Tibial nerve (tissue), 4 donors: ENCODE results near the gene PPP2R1B. TPM values are rescaled to one million over a fixed set of nuclear protein-coding genes. Genes with fewer than 3 reads are reported as not detected.
"Not testable (repeated sequence)": the region's sequence is repeated elsewhere in the genome, so short reads cannot be mapped to it uniquely, and the experiment has no call there.

ENCODE experiments used
- DNase-seq, 2 donors: peaks; one replicate each; pipeline ENCODE4 v3.0.0-alpha.2; 2019; ENCODE audit warnings: low spot score in 2 of 2
- H3K27ac ChIP-seq, 4 donors: fragments of 200-600 bp; sonication (generic) in 3 of 4; one replicate each; pipeline ENCODE4 v1.5.1; 2017 to 2019; ENCODE audit warnings: mild to moderate bottlenecking in 1 of 4
- H3K27me3 ChIP-seq, 2 donors: fragments of 200-600 bp; sonication (generic) in 1 of 2; one replicate each; pipeline versions ENCODE4 v1.5.1 to v1.6.0; 2017 to 2019
- H3K36me3 ChIP-seq, 3 donors: fragments of 200-600 bp; sonication (generic); one replicate each; pipeline ENCODE4 v1.5.1; 2018 to 2019
- H3K4me1 ChIP-seq, 4 donors: fragments of 200-600 bp; sonication (generic) in 3 of 4; one replicate each; pipeline ENCODE4 v1.5.1; 2017 to 2019
- H3K4me3 ChIP-seq, 4 donors: fragments of 200-600 bp; sonication (generic) in 3 of 4; one replicate each; pipeline ENCODE4 v1.5.1; 2017 to 2019; ENCODE audit warnings: mild to moderate bottlenecking in 1 of 4, moderate library complexity in 1 of 4
- H3K9me3 ChIP-seq, 4 donors: fragments of 200-600 bp; sonication (generic) in 3 of 4; one replicate each; pipeline ENCODE4 v1.5.1; 2017 to 2019
- EP300 ChIP-seq, 2 donors: sonication (generic); formaldehyde crosslinking; IDR thresholded peaks; one replicate each; pipeline ENCODE4 v1.6.1; 2017; ENCODE audit warnings: antibody characterized with exemption in 2 of 2, mild to moderate bottlenecking in 1 of 2
- POLR2A ChIP-seq, 2 donors: fragments of 450-650 bp; IDR thresholded peaks; one replicate each; pipeline ENCODE4 v1.6.1; 2017; ENCODE audit warnings: antibody characterized with exemption in 2 of 2, mild to moderate bottlenecking in 2 of 2, moderate library complexity in 2 of 2
- WGBS, 2 donors: methylation state at CpG; one replicate each; pipeline ENCODE4 v1.1.5; 2018; 5-methylcytosine and 5-hydroxymethylcytosine counted together
- total RNA-seq, 4 donors: library from RNA; depleted of rRNA; stranded (reverse); fragments of >200 nt; gene quantifications; one replicate each; pipeline ENCODE4 v1.1.0, GENCODE V29; 2016
- TF ChIP-seq, protein P1 (sequence below), 5 experiments: fragments of 200-600 bp in 3 of 5; fragments of 450-650 bp in 2 of 5; sonication (generic) in 3 of 5; IDR thresholded peaks; one replicate each; pipeline ENCODE4 v1.5.1; 2016 to 2019; ENCODE audit warnings: antibody characterized with exemption in 5 of 5, mild to moderate bottlenecking in 3 of 5, moderate library complexity in 2 of 5

PPP2R1B gene
- total RNA-seq, 4 donors from 2014 or later, result 20.8 to 41.4 (median 25.1) TPM

DNA sequence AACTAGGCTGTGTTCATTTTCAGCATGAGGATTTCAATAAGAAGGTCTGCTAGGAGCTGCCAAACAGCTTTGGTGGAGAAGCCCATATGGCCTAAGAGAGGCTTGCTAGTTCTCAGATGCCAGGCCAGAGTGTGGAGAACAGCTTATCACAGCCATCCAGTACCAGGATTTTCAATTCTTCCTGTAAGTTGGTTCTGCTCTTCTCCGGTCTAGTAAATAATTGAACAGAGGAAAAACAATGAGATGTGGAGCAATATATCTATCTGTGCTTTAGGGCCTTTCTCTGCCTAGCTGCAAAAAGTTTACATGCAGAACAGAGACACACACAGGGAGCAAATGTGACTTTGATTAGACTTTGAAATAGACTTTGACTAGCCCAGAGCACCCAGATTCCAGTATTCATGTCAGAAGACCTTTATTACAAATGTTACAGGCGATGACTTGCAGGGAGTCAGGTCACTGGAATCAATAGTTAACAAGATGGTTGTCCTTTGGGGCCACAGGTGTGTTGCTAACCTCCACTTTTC, 19.8 kb upstream of the PPP2R1B start:
- no peak overlapping the region for H3K27ac ChIP-seq
- 90 to 92% methylated on average over 2 of the region's 2 CpGs for WGBS, 2 donors
- H3K4me3 ChIP-seq, result no peak overlapping the region
- peaks cover 0 to 38% (median 11%) of the 10 kb centered on the region in 3 donors for H3K36me3 ChIP-seq
- no peak for TF ChIP-seq EP300 (IDR thresholded peaks at IDR 0.05)
- TF ChIP-seq POLR2A (IDR thresholded peaks at IDR 0.05), result no peak
- TF ChIP-seq, protein P1, sequence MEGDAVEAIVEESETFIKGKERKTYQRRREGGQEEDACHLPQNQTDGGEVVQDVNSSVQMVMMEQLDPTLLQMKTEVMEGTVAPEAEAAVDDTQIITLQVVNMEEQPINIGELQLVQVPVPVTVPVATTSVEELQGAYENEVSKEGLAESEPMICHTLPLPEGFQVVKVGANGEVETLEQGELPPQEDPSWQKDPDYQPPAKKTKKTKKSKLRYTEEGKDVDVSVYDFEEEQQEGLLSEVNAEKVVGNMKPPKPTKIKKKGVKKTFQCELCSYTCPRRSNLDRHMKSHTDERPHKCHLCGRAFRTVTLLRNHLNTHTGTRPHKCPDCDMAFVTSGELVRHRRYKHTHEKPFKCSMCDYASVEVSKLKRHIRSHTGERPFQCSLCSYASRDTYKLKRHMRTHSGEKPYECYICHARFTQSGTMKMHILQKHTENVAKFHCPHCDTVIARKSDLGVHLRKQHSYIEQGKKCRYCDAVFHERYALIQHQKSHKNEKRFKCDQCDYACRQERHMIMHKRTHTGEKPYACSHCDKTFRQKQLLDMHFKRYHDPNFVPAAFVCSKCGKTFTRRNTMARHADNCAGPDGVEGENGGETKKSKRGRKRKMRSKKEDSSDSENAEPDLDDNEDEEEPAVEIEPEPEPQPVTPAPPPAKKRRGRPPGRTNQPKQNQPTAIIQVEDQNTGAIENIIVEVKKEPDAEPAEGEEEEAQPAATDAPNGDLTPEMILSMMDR (IDR thresholded peaks at IDR 0.05), result no peak
- no peak for DNase-seq
- H3K27me3 ChIP-seq, result no peaks in the 10 kb centered on the region
- no peaks in the 10 kb centered on the region for H3K9me3 ChIP-seq
- no peaks in the 10 kb centered on the region for H3K4me1 ChIP-seq

GRCh38 chr11:111785076-111785475, 18.9 kb upstream of the PPP2R1B start:
- H3K9me3 ChIP-seq, result no peaks in the 10 kb centered on the region
- H3K27ac ChIP-seq, result no peak overlapping the region
- no peak overlapping the region for H3K4me3 ChIP-seq
- no peaks in the 10 kb centered on the region for H3K27me3 ChIP-seq
- no peak for TF ChIP-seq EP300 (IDR thresholded peaks at IDR 0.05)
- TF ChIP-seq, protein P1 (IDR thresholded peaks at IDR 0.05), result no peak
- no peak for DNase-seq
- 86 to 94% methylated on average over 2 of the region's 2 CpGs for WGBS, 2 donors
- H3K4me1 ChIP-seq, result no peaks in the 10 kb centered on the region
- peaks cover 0 to 38% (median 11%) of the 10 kb centered on the region in 3 donors for H3K36me3 ChIP-seq

DNA sequence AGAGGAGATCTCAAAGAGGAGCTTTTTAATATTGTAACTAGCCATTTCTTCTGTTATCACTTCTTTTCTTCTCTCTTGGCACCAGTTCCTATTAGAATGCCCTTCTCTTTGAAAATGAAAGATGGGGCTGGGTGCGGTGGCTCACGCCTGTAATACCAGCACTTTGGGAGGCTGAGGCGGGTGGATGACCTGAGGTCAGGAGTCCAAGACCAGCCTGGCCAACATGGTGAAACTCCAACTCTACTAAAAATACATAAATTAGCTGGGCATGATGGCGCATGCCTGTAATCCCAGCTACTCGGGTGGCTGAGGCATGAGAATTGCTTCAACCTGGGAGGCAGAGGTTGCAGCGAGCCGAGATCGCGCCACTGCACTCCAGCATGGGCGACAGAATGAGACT, 18.1 kb upstream of the PPP2R1B start:
- H3K27me3 ChIP-seq, DNase-seq, H3K4me1 ChIP-seq, H3K27ac ChIP-seq, H3K9me3 ChIP-seq, H3K4me3 ChIP-seq: not testable (repeated sequence)
- peaks cover 0 to 38% (median 11%) of the 10 kb centered on the region in 3 donors for H3K36me3 ChIP-seq
- 97 to 98% methylated on average over 10 of the region's 10 CpGs for WGBS, 2 donors

DNA sequence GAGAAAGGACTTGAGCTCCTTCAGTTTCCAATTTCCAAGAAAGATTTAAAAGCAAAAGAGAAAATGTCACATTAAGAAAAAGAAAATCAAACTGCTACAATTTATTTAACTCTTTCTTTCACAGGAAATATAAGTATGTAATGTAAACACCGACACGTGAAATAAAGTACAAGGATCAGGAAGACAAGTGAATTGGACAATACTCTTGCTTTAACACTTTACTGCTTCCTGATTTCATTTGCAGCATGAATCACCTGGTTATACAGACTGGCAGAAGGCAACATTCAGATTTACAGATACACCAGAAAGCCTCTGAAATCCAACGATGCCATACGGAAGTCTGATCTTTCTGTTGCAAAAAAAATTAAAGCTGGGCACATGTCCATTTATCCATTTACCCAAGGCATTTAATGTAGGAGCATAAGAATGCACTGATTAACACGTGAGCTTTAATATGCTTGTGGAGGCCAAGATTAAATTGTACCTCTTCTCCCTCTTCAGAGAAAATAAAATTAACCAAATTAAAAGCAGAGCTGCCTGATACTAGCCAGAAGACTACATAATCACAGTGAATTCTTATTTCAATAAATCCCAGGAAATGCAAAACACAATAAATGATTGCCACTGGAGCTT, 16.0 kb upstream of the PPP2R1B start:
- Histone ChIP-seq H3K27ac (no peak overlapping the region), H3K36me3 (peaks cover 0 to 36% (median 11%) of the 10 kb centered on the region in 3 donors), H3K4me3 (no peak overlapping the region), H3K4me1 (no peaks in the 10 kb centered on the region), H3K27me3 (no peaks in the 10 kb centered on the region), H3K9me3 (no peaks in the 10 kb centered on the region)
- no peak for DNase-seq
- TF ChIP-seq, protein P1 (IDR thresholded peaks at IDR 0.05), result no peak
- TF ChIP-seq EP300 (IDR thresholded peaks at IDR 0.05) (no peak), POLR2A (IDR thresholded peaks at IDR 0.05) (no peak)
- 71 to 75% methylated on average over 5 of the region's 5 CpGs for WGBS, 2 donors

DNA sequence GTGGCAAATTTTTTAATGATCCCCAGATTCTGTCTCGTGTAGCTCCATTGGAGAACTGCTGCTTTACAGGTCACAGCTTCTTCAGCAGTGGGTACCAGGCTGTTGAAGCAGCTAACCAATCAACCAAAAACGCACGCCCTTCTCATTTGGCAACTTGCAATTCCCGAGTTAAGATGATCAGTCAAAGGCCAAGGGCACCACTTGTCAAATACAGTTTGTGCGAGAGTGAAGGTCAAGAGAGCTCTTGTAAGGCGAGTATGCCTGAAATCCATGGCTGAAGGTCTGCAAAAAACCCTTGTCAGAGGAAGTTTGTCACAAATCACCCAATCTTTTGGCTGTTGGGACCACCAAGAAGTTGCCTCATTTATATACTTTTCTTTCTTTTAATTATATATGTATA, 12.9 kb upstream of the PPP2R1B start:
- Histone ChIP-seq H3K4me3 (no peak overlapping the region), H3K27ac (no peak overlapping the region), H3K9me3 (no peaks in the 10 kb centered on the region), H3K27me3 (no peaks in the 10 kb centered on the region), H3K4me1 (peaks cover 0 to 9% (median 0%) of the 10 kb centered on the region in 4 donors), H3K36me3 (peaks cover 0 to 7% (median 0%) of the 10 kb centered on the region in 3 donors)
- WGBS, 2 donors, result 83 to 86% methylated on average over 6 of the region's 6 CpGs
- TF ChIP-seq EP300 (IDR thresholded peaks at IDR 0.05), result no peak
- TF ChIP-seq, protein P1 (IDR thresholded peaks at IDR 0.05), result no peak
- no peak for TF ChIP-seq POLR2A (IDR thresholded peaks at IDR 0.05)
- no peak for DNase-seq
